ENCODE results near the gene NTSR2. TPM values are rescaled to one million over a fixed set of nuclear protein-coding genes. Genes with fewer than 3 reads are reported as not detected.

Gene NTSR2
- total RNA-seq, 1 donor from 2014 or later = not detected

DNA sequence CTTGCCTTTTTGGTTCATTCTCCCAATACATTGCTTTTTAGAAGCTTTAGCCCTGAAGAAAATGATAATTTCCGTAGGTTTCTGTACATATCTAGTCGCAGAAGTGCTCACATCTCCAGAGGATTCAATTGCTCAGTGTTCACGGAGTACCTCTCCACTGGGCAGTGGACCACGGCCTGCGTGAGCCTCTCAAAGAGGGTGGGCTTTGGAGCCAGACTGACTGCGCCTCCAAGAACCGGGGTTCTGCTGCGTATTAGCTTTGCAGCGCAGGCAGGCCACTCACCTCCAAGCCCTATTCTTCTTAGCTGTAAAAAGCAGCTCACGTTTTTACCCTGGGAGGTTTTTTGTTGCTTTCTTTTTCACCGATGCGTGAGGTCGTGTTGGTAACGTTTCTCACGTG lies 35.4 kb downstream of the NTSR2 start:
- no peaks in the 10 kb centered on the region for H3K36me3 ChIP-seq (ENCODE audit: insufficient read depth, low read length)
- no peaks in the 10 kb centered on the region for H3K4me1 ChIP-seq (ENCODE audit: insufficient read depth, low read length)
- Mint-ChIP-seq H3K27ac (ENCODE audit: unreplicated experiment) (no peak overlapping the region), H3K4me3 (ENCODE audit: unreplicated experiment) (no peak overlapping the region), H3K27me3 (ENCODE audit: low read depth, unreplicated experiment) (peaks cover 2% of the 10 kb centered on the region), H3K4me1 (ENCODE audit: low read depth, unreplicated experiment) (no peaks in the 10 kb centered on the region), H3K9me3 (ENCODE audit: unreplicated experiment) (no peaks in the 10 kb centered on the region), H3K36me3 (ENCODE audit: low read depth, unreplicated experiment) (peaks cover 16% of the 10 kb centered on the region)
- no peak overlapping the region for H3K27ac ChIP-seq (ENCODE audit: low read depth, low read length)
- H3K9me3 ChIP-seq (ENCODE audit: insufficient read depth, low read depth, low read length) = no peaks in the 10 kb centered on the region
- FAIRE-seq (no peak), DNase-seq (ENCODE audit: low read depth) (no peak)
- H3K9ac ChIP-seq (ENCODE audit: low read length) = no peak overlapping the region
- H3K4me2 ChIP-seq (ENCODE audit: low read length) = no peak overlapping the region
- H3K79me2 ChIP-seq (ENCODE audit: insufficient read depth, low read length) = no peaks in the 10 kb centered on the region
- H3K27me3 ChIP-seq (ENCODE audit: insufficient read depth, low read length) = peaks cover 2% of the 10 kb centered on the region
- no peak for TF ChIP-seq EZH2 (IDR thresholded peaks at IDR 0.05; ENCODE audit: insufficient read depth, low read length)
- TF ChIP-seq, protein P1, sequence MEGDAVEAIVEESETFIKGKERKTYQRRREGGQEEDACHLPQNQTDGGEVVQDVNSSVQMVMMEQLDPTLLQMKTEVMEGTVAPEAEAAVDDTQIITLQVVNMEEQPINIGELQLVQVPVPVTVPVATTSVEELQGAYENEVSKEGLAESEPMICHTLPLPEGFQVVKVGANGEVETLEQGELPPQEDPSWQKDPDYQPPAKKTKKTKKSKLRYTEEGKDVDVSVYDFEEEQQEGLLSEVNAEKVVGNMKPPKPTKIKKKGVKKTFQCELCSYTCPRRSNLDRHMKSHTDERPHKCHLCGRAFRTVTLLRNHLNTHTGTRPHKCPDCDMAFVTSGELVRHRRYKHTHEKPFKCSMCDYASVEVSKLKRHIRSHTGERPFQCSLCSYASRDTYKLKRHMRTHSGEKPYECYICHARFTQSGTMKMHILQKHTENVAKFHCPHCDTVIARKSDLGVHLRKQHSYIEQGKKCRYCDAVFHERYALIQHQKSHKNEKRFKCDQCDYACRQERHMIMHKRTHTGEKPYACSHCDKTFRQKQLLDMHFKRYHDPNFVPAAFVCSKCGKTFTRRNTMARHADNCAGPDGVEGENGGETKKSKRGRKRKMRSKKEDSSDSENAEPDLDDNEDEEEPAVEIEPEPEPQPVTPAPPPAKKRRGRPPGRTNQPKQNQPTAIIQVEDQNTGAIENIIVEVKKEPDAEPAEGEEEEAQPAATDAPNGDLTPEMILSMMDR (IDR thresholded peaks at IDR 0.05; ENCODE audit: insufficient read depth, low read depth, low read length) = no peak
- no peak overlapping the region for H3K4me3 ChIP-seq (ENCODE audit: insufficient read depth, low read depth, low read length)
- no peak overlapping the region for H2AFZ ChIP-seq (ENCODE audit: low read depth, low read length)
- H4K20me1 ChIP-seq (ENCODE audit: insufficient read depth, low read length) = no peaks in the 10 kb centered on the region

DNA sequence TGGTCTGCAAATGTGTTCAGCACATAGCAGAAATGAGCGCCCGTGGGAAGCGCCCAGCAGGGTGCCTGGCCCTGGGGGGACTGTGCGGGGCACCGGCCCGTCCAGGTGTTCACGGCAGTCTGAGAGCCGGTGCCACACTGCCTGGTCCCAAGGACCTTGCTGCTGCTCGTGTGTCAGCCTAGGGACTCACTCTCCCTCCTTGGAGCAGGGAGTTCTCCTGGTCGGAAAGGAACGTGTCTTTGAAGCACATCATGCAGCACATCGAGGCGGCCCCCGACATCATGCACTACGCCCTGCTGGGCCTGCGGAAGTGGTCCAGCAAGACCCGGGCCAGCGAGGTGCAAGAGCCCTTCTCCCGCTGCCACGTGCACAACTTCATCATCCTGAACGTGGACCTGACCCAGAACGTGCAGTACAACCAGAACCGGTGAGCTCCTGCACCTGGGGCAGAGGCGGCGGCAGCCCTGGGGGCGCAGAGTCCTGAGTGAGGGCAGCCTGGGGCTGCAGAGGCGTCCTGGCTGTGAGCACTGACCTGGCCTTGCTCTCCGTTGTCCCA lies 36.0 kb downstream of the NTSR2 start:
- no peak overlapping the region for H3K27ac Mint-ChIP-seq (ENCODE audit: unreplicated experiment)
- Histone ChIP-seq H3K27ac (ENCODE audit: low read depth, low read length) (no peak overlapping the region), H3K79me2 (ENCODE audit: insufficient read depth, low read length) (no peaks in the 10 kb centered on the region), H3K4me1 (ENCODE audit: insufficient read depth, low read length) (no peaks in the 10 kb centered on the region), H3K9ac (ENCODE audit: low read length) (no peak overlapping the region), H3K27me3 (ENCODE audit: insufficient read depth, low read length) (peaks cover 2% of the 10 kb centered on the region), H3K4me2 (ENCODE audit: low read length) (no peak overlapping the region), H3K4me3 (ENCODE audit: insufficient read depth, low read depth, low read length) (no peak overlapping the region), H4K20me1 (ENCODE audit: insufficient read depth, low read length) (no peaks in the 10 kb centered on the region), H3K9me3 (ENCODE audit: insufficient read depth, low read depth, low read length) (no peaks in the 10 kb centered on the region), H2AFZ (ENCODE audit: low read depth, low read length) (no peak overlapping the region), H3K36me3 (ENCODE audit: insufficient read depth, low read length) (no peaks in the 10 kb centered on the region)
- H3K36me3 Mint-ChIP-seq (ENCODE audit: low read depth, unreplicated experiment) = peaks cover 12% of the 10 kb centered on the region
- FAIRE-seq (no peak), DNase-seq (ENCODE audit: low read depth) (no peak)
- H3K9me3 Mint-ChIP-seq (ENCODE audit: unreplicated experiment) = no peaks in the 10 kb centered on the region
- TF ChIP-seq EZH2 (IDR thresholded peaks at IDR 0.05; ENCODE audit: insufficient read depth, low read length) = no peak
- TF ChIP-seq, protein P1 (IDR thresholded peaks at IDR 0.05; ENCODE audit: insufficient read depth, low read depth, low read length) = no peak
- peaks cover 4% of the 10 kb centered on the region for H3K27me3 Mint-ChIP-seq (ENCODE audit: low read depth, unreplicated experiment)
- H3K4me3 Mint-ChIP-seq (ENCODE audit: unreplicated experiment) = no peak overlapping the region
- no peaks in the 10 kb centered on the region for H3K4me1 Mint-ChIP-seq (ENCODE audit: low read depth, unreplicated experiment)

DNA sequence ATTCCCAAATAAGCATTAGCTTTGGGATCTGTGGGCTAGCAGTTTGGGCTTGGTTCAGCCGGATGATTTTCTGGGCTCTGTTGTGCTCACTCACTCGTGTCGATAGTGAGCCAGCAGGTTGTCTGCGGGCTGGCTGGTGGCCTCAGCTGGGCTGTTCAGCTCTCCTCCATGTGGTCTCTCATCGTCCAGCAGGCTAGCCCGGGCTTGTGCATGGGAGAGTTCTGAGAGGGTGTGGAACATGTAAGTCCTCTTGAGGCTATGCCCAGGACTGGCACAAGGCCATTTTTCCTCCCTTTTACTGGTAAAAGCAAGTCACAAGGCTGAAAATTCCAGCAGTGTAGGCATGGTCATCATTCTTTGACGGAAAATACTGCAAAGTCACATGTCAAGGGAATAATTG lies 38.5 kb downstream of the NTSR2 start:
- H3K4me3 ChIP-seq (ENCODE audit: insufficient read depth, low read depth, low read length) = no peak overlapping the region
- H3K9me3 Mint-ChIP-seq (ENCODE audit: unreplicated experiment) = peaks cover 7% of the 10 kb centered on the region
- peaks cover 2% of the 10 kb centered on the region for H3K27me3 ChIP-seq (ENCODE audit: insufficient read depth, low read length)
- no peaks in the 10 kb centered on the region for H4K20me1 ChIP-seq (ENCODE audit: insufficient read depth, low read length)
- peaks cover 21% of the 10 kb centered on the region for H3K36me3 Mint-ChIP-seq (ENCODE audit: low read depth, unreplicated experiment)
- H3K4me1 ChIP-seq (ENCODE audit: insufficient read depth, low read length) = no peaks in the 10 kb centered on the region
- no peak overlapping the region for H3K9ac ChIP-seq (ENCODE audit: low read length)
- H3K9me3 ChIP-seq (ENCODE audit: insufficient read depth, low read depth, low read length) = no peaks in the 10 kb centered on the region
- no peak overlapping the region for H3K4me2 ChIP-seq (ENCODE audit: low read length)
- no peaks in the 10 kb centered on the region for H3K4me1 Mint-ChIP-seq (ENCODE audit: low read depth, unreplicated experiment)
- H3K4me3 Mint-ChIP-seq (ENCODE audit: unreplicated experiment) = no peak overlapping the region
- H3K27ac Mint-ChIP-seq (ENCODE audit: unreplicated experiment) = no peak overlapping the region
- TF ChIP-seq EZH2 (IDR thresholded peaks at IDR 0.05; ENCODE audit: insufficient read depth, low read length) = no peak
- TF ChIP-seq, protein P1 (IDR thresholded peaks at IDR 0.05; ENCODE audit: insufficient read depth, low read depth, low read length) = no peak
- DNase-seq (ENCODE audit: low read depth) (no peak), FAIRE-seq (no peak)
- no peaks in the 10 kb centered on the region for H3K36me3 ChIP-seq (ENCODE audit: insufficient read depth, low read length)
- no peak overlapping the region for H3K27ac ChIP-seq (ENCODE audit: low read depth, low read length)
- H3K79me2 ChIP-seq (ENCODE audit: insufficient read depth, low read length) = no peaks in the 10 kb centered on the region
- peaks cover 4% of the 10 kb centered on the region for H3K27me3 Mint-ChIP-seq (ENCODE audit: low read depth, unreplicated experiment)
- H2AFZ ChIP-seq (ENCODE audit: low read depth, low read length) = no peak overlapping the region
